BJ (cell line): Measurements from ENCODE around the gene UBA3. TPM values are rescaled to one million over a fixed set of nuclear protein-coding genes. Genes with fewer than 3 reads are reported as not detected.

ENCODE experiments used
- CTCF ChIA-PET: fragments of 350-600 bp; formaldehyde crosslinking; extraction: SDS; loops from one replicate; lab custom pipeline; 2021; ENCODE audit warnings: antibody characterized with exemption, inconsistent platforms; lab: Yijun Ruan, JAX
- POLR2A ChIA-PET: fragments of 300-600 bp; sonication (Branson Sonifier 250); formaldehyde crosslinking; extraction: SDS; loops from one replicate; lab custom pipeline; 2021; ENCODE audit warnings: antibody characterized with exemption; lab: Charles Lee
- DNase-seq: peaks from one replicate; pipeline ENCODE4 v3.0.0-alpha.2; 2011; ENCODE audit warnings: low read depth
- H3K27me3 ChIP-seq: 2 replicates; pipeline ENCODE4 v1.6.0; 2011; ENCODE audit warnings: low read length; ENCODE audit not compliant: control insufficient read depth, insufficient read depth
- H3K36me3 ChIP-seq: 2 replicates; pipeline ENCODE4 v1.5.1; 2011; ENCODE audit warnings: low read length; ENCODE audit not compliant: control insufficient read depth, insufficient read depth
- H3K4me3 ChIP-seq: 2 replicates; pipeline ENCODE4 v1.5.1; 2011; ENCODE audit warnings: low read depth, mild to moderate bottlenecking, control low read depth, low read length
- polyA plus RNA-seq: library from polyadenylated mRNA; depleted of rRNA; stranded (reverse); fragments of >200 nt; gene quantifications from 2 replicates; pipeline ENCODE4 v1.2.3, GENCODE V29; 2011
- TF ChIP-seq, protein P1 (sequence below): IDR thresholded peaks from 2 replicates; pipeline ENCODE4 v1.5.1; 2011; ENCODE audit warnings: low read depth, mild to moderate bottlenecking, control low read depth, inconsistent platforms, low read length, moderate library complexity; ENCODE audit not compliant: insufficient read depth

UBA3 gene
- polyA plus RNA-seq, 1 experiment: 36.6 TPM

DNA sequence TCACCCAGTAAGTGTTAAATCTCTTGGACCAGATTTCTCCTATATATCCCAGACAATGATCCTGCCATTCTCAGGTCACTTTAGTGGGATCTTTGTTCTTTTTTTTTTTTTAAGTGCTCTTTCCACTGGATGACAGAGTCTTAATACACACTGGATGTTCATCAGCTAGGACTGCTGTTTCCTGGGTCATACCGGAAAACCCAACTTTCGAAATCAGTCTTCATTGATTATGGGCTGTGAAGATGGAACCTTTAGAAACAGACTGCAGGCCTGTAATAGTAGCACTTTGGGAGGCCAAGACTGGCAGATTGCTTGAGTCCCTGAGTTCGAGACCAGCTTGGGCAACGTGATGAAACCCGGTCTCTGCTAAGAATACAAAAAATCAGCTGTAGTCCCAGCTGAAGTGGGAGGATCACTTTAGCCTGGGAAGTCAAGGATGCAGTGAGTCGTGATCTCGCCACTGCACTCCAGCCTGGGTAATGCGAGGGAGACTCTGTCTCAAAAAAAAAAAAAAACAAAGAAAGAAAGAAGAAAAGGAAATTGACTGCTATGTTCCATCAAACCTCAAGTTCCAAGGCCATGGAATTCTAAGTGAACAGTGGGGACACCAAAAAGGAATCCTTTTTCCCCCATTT, 69.0 kb downstream of the UBA3 start:
- TF ChIP-seq, protein P1, sequence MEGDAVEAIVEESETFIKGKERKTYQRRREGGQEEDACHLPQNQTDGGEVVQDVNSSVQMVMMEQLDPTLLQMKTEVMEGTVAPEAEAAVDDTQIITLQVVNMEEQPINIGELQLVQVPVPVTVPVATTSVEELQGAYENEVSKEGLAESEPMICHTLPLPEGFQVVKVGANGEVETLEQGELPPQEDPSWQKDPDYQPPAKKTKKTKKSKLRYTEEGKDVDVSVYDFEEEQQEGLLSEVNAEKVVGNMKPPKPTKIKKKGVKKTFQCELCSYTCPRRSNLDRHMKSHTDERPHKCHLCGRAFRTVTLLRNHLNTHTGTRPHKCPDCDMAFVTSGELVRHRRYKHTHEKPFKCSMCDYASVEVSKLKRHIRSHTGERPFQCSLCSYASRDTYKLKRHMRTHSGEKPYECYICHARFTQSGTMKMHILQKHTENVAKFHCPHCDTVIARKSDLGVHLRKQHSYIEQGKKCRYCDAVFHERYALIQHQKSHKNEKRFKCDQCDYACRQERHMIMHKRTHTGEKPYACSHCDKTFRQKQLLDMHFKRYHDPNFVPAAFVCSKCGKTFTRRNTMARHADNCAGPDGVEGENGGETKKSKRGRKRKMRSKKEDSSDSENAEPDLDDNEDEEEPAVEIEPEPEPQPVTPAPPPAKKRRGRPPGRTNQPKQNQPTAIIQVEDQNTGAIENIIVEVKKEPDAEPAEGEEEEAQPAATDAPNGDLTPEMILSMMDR: no peak
- no peaks in the 10 kb centered on the region for H3K27me3 ChIP-seq
- CTCF ChIA-PET: interaction anchor here (0.7 to 1.5 kb wide), 2 partner anchors 10 to 12 kb away, joined by 3 read pairs; no protein-coding TSS in a partner anchor
- DNase-seq: no peak
- H3K36me3 ChIP-seq: peaks cover 6% of the 10 kb centered on the region
- POLR2A ChIA-PET: no interaction called here
- H3K4me3 ChIP-seq: no peak overlapping the region

DNA sequence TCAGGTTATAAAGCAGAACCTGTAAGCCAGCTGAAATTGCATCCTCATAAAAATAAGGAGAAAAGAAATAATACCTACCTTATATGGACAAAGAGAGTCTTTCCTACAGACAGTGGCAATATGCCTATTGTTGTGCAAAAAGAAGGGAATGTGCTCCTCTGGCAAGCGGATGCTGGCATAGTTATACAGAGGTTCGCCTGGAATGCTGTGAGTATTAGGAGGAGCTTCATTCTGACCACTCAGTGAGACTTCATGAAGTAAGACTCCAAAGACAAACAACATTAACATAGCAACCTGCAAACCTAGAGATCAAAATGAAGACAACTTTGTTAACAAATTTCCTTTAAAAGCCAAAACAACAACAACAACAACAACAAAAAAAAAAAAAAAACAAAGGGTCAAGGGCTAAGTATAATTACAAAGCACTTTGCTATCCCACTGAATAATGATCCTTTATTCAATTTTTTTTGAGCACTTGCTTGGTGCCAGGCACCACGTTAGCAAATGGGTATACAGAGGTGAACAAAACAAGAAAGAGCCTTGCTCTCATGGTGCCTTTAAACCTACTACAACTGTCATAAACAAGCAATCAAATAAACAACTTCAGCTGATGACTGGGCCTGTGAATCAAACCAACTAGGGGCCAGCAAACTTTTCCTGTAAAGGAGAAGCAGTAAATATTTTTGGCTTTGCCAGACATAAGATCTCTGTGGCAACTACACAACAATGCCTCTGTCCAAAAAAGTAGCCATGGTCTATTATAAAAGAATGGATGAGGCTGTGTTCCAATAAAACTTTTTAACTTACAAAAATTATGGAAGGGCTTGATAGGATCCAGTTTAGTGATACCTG, 70.4 kb downstream of the UBA3 start:
- Histone ChIP-seq H3K36me3 (peaks cover 9% of the 10 kb centered on the region), H3K4me3 (no peak overlapping the region), H3K27me3 (no peaks in the 10 kb centered on the region)
- POLR2A ChIA-PET: interaction anchor here (0.7 kb wide), 3 partner anchors 17 to 818 kb away, joined by 8 to 12 read pairs (median 10); no protein-coding TSS in a partner anchor
- DNase-seq: peak; percentile 86
- TF ChIP-seq, protein P1: no peak
- CTCF ChIA-PET: no interaction called here

DNA sequence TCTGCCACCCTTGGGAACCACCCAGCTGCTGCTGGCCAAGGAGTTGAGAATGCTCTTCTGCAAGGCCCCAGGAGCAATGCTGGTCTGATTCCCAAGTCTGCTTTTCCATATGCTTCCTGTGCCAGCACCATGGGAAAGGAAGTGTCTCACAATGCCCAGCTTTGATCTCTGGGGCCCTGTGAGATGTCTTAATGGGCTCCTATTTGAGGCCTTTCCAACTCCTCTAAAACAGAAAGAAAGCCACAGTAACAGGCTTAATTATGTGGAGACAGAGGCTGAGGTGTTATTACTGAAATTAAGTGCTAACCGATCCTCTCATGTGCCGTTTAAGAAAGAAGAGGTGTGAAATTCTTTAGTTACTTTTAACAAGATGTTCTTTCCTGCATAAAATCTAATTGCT, 71.2 kb downstream of the UBA3 start:
- no peak overlapping the region for H3K4me3 ChIP-seq
- H3K36me3 ChIP-seq: peaks cover 9% of the 10 kb centered on the region
- ChIA-PET POLR2A (interaction anchor here (0.6 to 0.7 kb wide), 4 partner anchors 14 to 819 kb away, joined by 3 to 12 read pairs (median 9); no protein-coding TSS in a partner anchor), CTCF (interaction anchor here (0.7 kb wide), 1 partner anchor 20 kb away, joined by 5 read pairs; no protein-coding TSS in a partner anchor)
- TF ChIP-seq, protein P1: no peak
- no peak for DNase-seq
- H3K27me3 ChIP-seq: no peaks in the 10 kb centered on the region

DNA sequence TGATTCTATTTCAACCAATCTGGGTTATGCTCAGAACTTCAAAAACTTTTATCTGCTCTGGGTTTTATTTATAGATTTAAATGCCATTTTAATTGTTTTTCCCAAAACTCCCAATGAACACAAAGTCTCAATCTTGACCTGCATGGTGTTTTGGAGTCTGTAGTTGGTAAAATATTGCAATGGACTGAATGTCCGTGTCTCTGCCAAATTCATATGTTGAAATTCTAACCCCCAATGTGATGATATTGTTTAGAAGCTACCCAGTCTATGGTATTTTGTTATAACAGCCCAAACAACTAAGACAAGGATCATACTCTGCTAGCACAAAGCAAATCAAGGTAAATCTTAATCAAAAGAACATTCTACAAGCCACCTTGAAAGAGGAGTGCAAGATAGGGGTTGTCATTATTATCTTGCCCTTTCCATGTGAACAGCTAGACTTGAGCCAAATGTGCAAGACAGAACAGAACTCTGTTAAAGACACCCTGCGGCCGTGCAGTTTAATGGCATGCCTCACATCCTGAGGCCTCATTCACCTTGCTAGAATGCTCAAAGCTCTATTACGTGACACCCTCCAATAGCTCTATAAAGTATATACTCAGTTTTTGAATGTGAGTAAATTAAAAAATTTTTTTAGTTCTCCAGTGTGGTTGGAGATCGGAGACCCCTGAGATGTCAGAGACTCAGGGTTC, 74.2 kb downstream of the UBA3 start:
- ChIA-PET CTCF (interaction anchor here (1.0 kb wide), 1 partner anchor 38 kb away, joined by 3 read pairs; no protein-coding TSS in a partner anchor), POLR2A (no interaction called here)
- Histone ChIP-seq H3K4me3 (no peak overlapping the region), H3K36me3 (peaks cover 17% of the 10 kb centered on the region), H3K27me3 (no peaks in the 10 kb centered on the region)
- DNase-seq: no peak
- TF ChIP-seq, protein P1: no peak
